ENCODE results near the gene ANO5.

The ANO5 gene

GRCh38 chr11:22256876-22257275 lies 64.0 kb downstream of the ANO5 start (continued):
- TF ChIP-seq, protein P1, sequence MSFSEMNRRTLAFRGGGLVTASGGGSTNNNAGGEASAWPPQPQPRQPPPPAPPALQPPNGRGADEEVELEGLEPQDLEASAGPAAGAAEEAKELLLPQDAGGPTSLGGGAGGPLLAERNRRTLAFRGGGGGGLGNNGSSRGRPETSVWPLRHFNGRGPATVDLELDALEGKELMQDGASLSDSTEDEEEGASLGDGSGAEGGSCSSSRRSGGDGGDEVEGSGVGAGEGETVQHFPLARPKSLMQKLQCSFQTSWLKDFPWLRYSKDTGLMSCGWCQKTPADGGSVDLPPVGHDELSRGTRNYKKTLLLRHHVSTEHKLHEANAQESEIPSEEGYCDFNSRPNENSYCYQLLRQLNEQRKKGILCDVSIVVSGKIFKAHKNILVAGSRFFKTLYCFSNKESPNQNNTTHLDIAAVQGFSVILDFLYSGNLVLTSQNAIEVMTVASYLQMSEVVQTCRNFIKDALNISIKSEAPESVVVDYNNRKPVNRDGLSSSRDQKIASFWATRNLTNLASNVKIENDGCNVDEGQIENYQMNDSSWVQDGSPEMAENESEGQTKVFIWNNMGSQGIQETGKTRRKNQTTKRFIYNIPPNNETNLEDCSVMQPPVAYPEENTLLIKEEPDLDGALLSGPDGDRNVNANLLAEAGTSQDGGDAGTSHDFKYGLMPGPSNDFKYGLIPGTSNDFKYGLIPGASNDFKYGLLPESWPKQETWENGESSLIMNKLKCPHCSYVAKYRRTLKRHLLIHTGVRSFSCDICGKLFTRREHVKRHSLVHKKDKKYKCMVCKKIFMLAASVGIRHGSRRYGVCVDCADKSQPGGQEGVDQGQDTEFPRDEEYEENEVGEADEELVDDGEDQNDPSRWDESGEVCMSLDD (tag by site-specific recombination; IDR thresholded peaks at IDR 0.05) = no peak
- no peak for TF ChIP-seq ZNF335 (tag by site-specific recombination; conservative IDR thresholded peaks at IDR 0.05)

DNA sequence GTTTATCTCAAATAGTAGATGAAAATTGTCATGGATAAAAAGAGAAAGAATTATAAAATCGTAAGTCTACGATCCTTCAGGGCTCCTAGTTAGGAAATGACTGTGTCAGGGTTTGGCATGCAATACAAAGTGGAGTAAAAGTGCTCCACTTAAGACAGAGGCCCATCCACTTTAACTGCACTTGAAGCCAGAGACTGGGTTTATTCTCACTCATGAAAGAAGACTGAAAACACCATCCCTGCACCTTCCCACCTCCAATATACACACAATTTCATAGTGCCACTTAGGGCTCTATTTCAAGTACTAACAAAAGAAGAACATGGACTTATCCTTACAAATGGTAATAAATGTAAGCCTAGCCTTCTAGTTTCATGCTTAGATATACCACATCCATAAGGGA lies 70.7 kb downstream of the ANO5 start:
- no peaks in the 10 kb centered on the region for H3K4me1 ChIP-seq (ENCODE audit: control insufficient read depth, insufficient read depth, low read length)
- H3K4me3 ChIP-seq (ENCODE audit: low read depth, low read length) = no peak overlapping the region
- peaks cover 0 to 6% of the 10 kb centered on the region in 2 experiments; a peak in 1 of 3 replicates for H3K36me3 ChIP-seq (ENCODE audit: control insufficient read depth in 2 of 2, insufficient read depth in 1 of 2, low read length in 2 of 2)
- H3K9me3 ChIP-seq (ENCODE audit: control insufficient read depth, insufficient read depth, low read depth, low read length) = no peaks in the 10 kb centered on the region
- ChIA-PET POLR2A (no interaction called here), CTCF (interaction anchor here (1.0 kb wide), 1 partner anchor 41 kb away, joined by 4 read pairs; no protein-coding TSS in a partner anchor)
- TF ChIP-seq, protein P2, sequence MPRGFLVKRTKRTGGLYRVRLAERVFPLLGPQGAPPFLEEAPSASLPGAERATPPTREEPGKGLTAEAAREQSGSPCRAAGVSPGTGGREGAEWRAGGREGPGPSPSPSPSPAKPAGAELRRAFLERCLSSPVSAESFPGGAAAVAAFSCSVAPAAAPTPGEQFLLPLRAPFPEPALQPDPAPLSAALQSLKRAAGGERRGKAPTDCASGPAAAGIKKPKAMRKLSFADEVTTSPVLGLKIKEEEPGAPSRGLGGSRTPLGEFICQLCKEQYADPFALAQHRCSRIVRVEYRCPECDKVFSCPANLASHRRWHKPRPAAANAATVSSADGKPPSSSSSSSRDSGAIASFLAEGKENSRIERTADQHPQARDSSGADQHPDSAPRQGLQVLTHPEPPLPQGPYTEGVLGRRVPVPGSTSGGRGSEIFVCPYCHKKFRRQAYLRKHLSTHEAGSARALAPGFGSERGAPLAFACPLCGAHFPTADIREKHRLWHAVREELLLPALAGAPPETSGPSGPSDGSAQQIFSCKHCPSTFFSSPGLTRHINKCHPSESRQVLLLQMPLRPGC (tag by site-specific recombination; IDR thresholded peaks at IDR 0.05) = no peak
- TF ChIP-seq ZNF549 (tag by site-specific recombination; IDR thresholded peaks at IDR 0.05) = no peak
- no peak for TF ChIP-seq ZXDB (tag by site-specific recombination; IDR thresholded peaks at IDR 0.05)
- no peak for TF ChIP-seq SALL2 (tag by site-specific recombination; IDR thresholded peaks at IDR 0.05; ENCODE audit: borderline replicate concordance)
- no peak for TF ChIP-seq ZNF157 (tag by site-specific recombination; IDR thresholded peaks at IDR 0.05)
- no peak for TF ChIP-seq ZNF660 (tag by site-specific recombination; IDR thresholded peaks at IDR 0.05)
- TF ChIP-seq ZNF37A (tag by site-specific recombination; IDR thresholded peaks at IDR 0.05) = no peak
- no peak for TF ChIP-seq ZNF138 (tag by site-specific recombination; IDR thresholded peaks at IDR 0.05; ENCODE audit: borderline replicate concordance)
- TF ChIP-seq ZEB2 (tag by site-specific recombination; IDR thresholded peaks at IDR 0.05) = no peak
- no peak for TF ChIP-seq ZNF350 (tag by site-specific recombination; IDR thresholded peaks at IDR 0.05)
- TF ChIP-seq ZNF24 (tag by site-specific recombination; IDR thresholded peaks at IDR 0.05) = no peak
- no peak for TF ChIP-seq ZNF140 (tag by site-specific recombination; IDR thresholded peaks at IDR 0.05)
- no peak for TF ChIP-seq ZNF837 (tag by site-specific recombination; IDR thresholded peaks at IDR 0.05)
- TF ChIP-seq ZNF423 (tag by site-specific recombination; IDR thresholded peaks at IDR 0.05) = no peak
- no peak for TF ChIP-seq ZNF404 (tag by site-specific recombination; IDR thresholded peaks at IDR 0.05)
- no peak for TF ChIP-seq ZNF175 (tag by site-specific recombination; IDR thresholded peaks at IDR 0.05)
- TF ChIP-seq, protein P3, sequence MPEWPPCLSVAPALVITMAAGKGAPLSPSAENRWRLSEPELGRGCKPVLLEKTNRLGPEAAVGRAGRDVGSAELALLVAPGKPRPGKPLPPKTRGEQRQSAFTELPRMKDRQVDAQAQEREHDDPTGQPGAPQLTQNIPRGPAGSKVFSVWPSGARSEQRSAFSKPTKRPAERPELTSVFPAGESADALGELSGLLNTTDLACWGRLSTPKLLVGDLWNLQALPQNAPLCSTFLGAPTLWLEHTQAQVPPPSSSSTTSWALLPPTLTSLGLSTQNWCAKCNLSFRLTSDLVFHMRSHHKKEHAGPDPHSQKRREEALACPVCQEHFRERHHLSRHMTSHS (tag by site-specific recombination; IDR thresholded peaks at IDR 0.05) = no peak
- TF ChIP-seq KLF17 (tag by site-specific recombination; IDR thresholded peaks at IDR 0.05) = no peak
- H3K27ac ChIP-seq (ENCODE audit: extremely low read depth, low read depth, low read length) = no peak overlapping the region
